Measurements from ENCODE around the gene OR5AU1.

GRCh38 chr14:21171128-21171527, 15.3 kb upstream of the OR5AU1 start:
- TF ChIP-seq EZH2 (IDR thresholded peaks at IDR 0.05; ENCODE audit: low read depth), result no peak
- TF ChIP-seq, protein P1, sequence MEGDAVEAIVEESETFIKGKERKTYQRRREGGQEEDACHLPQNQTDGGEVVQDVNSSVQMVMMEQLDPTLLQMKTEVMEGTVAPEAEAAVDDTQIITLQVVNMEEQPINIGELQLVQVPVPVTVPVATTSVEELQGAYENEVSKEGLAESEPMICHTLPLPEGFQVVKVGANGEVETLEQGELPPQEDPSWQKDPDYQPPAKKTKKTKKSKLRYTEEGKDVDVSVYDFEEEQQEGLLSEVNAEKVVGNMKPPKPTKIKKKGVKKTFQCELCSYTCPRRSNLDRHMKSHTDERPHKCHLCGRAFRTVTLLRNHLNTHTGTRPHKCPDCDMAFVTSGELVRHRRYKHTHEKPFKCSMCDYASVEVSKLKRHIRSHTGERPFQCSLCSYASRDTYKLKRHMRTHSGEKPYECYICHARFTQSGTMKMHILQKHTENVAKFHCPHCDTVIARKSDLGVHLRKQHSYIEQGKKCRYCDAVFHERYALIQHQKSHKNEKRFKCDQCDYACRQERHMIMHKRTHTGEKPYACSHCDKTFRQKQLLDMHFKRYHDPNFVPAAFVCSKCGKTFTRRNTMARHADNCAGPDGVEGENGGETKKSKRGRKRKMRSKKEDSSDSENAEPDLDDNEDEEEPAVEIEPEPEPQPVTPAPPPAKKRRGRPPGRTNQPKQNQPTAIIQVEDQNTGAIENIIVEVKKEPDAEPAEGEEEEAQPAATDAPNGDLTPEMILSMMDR (conservative IDR thresholded peaks at IDR 0.05), result no peak
